DOHH2 (cell line): ENCODE results near the gene HIPK4.
"Not testable (repeated sequence)": the region's sequence is repeated elsewhere in the genome, so short reads cannot be mapped to it uniquely, and the experiment has no call there.

Source experiments
- CTCF ChIP-seq: fragments of 200-600 bp; sonication (generic); IDR thresholded peaks from one replicate; pipeline ENCODE4 v1.5.1; 2014; ENCODE audit warnings: antibody characterized with exemption, mild to moderate bottlenecking, low read depth, low read length; ENCODE audit not compliant: poor library complexity, severe bottlenecking
- EZH2phosphoT487 ChIP-seq: fragments of 200-600 bp; sonication (generic); IDR thresholded peaks from 2 replicates; pipeline ENCODE4 v1.6.1; 2017; ENCODE audit warnings: borderline replicate concordance, mild to moderate bottlenecking, antibody characterized with exemption, low read length, moderate library complexity, mixed read lengths

- TF ChIP-seq CTCF, EZH2phosphoT487: not testable (repeated sequence)
These were observed 56.9 kb downstream of the HIPK4 start for GRCh38 chr19:40333083-40333482.
